C4-2B (cell line): ENCODE measurements around the gene ALKBH6.
"Not testable (repeated sequence)": the region's sequence is repeated elsewhere in the genome, so short reads cannot be mapped to it uniquely, and the experiment has no call there.

ENCODE experiments used
- H3K27ac ChIP-seq: fragments of 450-650 bp; 2 replicates; pipeline ENCODE4 v1.5.1; 2017
- CTCF ChIP-seq: fragments of 450-650 bp; conservative IDR thresholded peaks from 2 replicates; pipeline ENCODE4 v1.5.1; 2017; ENCODE audit warnings: mild to moderate bottlenecking
- ZFX ChIP-seq: fragments of 450-650 bp; IDR thresholded peaks from 2 replicates; pipeline ENCODE4 v1.6.1; 2017

ALKBH6 gene

GRCh38 chr19:35988824-35989223 lies 25.2 kb downstream of the ALKBH6 start:
- TF ChIP-seq CTCF (no peak), ZFX (no peak)
- H3K27ac ChIP-seq, result no peak overlapping the region

GRCh38 chr19:35987571-35987896 lies 26.5 kb downstream of the ALKBH6 start:
- no peak overlapping the region for H3K27ac ChIP-seq
- TF ChIP-seq ZFX, result no peak
- TF ChIP-seq CTCF, result no peak

- no peak overlapping the region for H3K27ac ChIP-seq
Observed at GRCh38 chr19:35986664-35987570, 27.1 kb downstream of the ALKBH6 start.

GRCh38 chr19:35986111-35986510 lies 27.9 kb downstream of the ALKBH6 start:
- no peak overlapping the region for H3K27ac ChIP-seq
- no peak for TF ChIP-seq CTCF

More at GRCh38 chr19:35986664-35987570, 27.1 kb downstream of the ALKBH6 start:
- TF ChIP-seq CTCF (no peak), ZFX (no peak)

- TF ChIP-seq CTCF (no peak), ZFX (no peak)
- no peak overlapping the region for H3K27ac ChIP-seq
Observed at GRCh38 chr19:35983177-35983576, 30.8 kb downstream of the ALKBH6 start.

GRCh38 chr19:35980997-35981396 lies 33.0 kb downstream of the ALKBH6 start:
- not testable (repeated sequence) for H3K27ac ChIP-seq

GRCh38 chr19:35978832-35979365 lies 35.1 kb downstream of the ALKBH6 start:
- no peak for TF ChIP-seq CTCF
- no peak for TF ChIP-seq ZFX
- H3K27ac ChIP-seq, result no peak overlapping the region

- no peak overlapping the region for H3K27ac ChIP-seq
- no peak for TF ChIP-seq ZFX
- no peak for TF ChIP-seq CTCF
Observed at GRCh38 chr19:35978271-35978670, 35.7 kb downstream of the ALKBH6 start.
